Activated T-cell treated with anti-CD3 and anti-CD28 coated beads for 1 hour (primary cell): ENCODE measurements around the gene PLEKHA5.
"Not testable (repeated sequence)": the region's sequence is repeated elsewhere in the genome, so short reads cannot be mapped to it uniquely, and the experiment has no call there.

Experiments
- DNase-seq: peaks from one replicate; pipeline ENCODE4 v3.0.0-alpha.2; 2020; ENCODE audit warnings: low read depth

PLEKHA5 gene

GRCh38 chr12:19332196-19332595 lies 202.7 kb downstream of the PLEKHA5 start:
- DNase-seq, result no peak

GRCh38 chr12:19338405-19338804 lies 208.9 kb downstream of the PLEKHA5 start:
- no peak for DNase-seq

GRCh38 chr12:19350850-19351249 lies 221.3 kb downstream of the PLEKHA5 start:
- DNase-seq, result not testable (repeated sequence)

- no peak for DNase-seq
These were observed 221.8 kb downstream of the PLEKHA5 start for GRCh38 chr12:19351346-19351745.

- DNase-seq, result no peak
These were observed 240.2 kb downstream of the PLEKHA5 start for GRCh38 chr12:19369691-19370148.

GRCh38 chr12:19373586-19373985 lies 244.1 kb downstream of the PLEKHA5 start:
- no peak for DNase-seq

- DNase-seq, result no peak
These were observed 246.4 kb downstream of the PLEKHA5 start for GRCh38 chr12:19375888-19376287.

- DNase-seq, result no peak
These were observed 247.2 kb downstream of the PLEKHA5 start for GRCh38 chr12:19376691-19377090.

GRCh38 chr12:19382111-19382526 lies 252.6 kb downstream of the PLEKHA5 start:
- peak; percentile 9 for DNase-seq

GRCh38 chr12:19382563-19382962 lies 253.0 kb downstream of the PLEKHA5 start:
- DNase-seq, result no peak

- no peak for DNase-seq
These were observed 257.6 kb downstream of the PLEKHA5 start for GRCh38 chr12:19387161-19387560.

- no peak for DNase-seq
These were observed 258.6 kb downstream of the PLEKHA5 start for GRCh38 chr12:19388131-19388549.

- DNase-seq, result no peak
These were observed 260.6 kb downstream of the PLEKHA5 start for GRCh38 chr12:19390051-19390598.

GRCh38 chr12:19392644-19393043 lies 263.1 kb downstream of the PLEKHA5 start:
- DNase-seq, result not testable (repeated sequence)

- DNase-seq, result no peak
These were observed 264.9 kb downstream of the PLEKHA5 start for GRCh38 chr12:19394385-19394784.

- DNase-seq, result no peak
These were observed 268.0 kb downstream of the PLEKHA5 start for GRCh38 chr12:19397534-19397933.

GRCh38 chr12:19398376-19399363 lies 269.1 kb downstream of the PLEKHA5 start:
- no peak for DNase-seq

GRCh38 chr12:19400649-19401285 lies 271.2 kb downstream of the PLEKHA5 start:
- DNase-seq, result not testable (repeated sequence)

GRCh38 chr12:19402211-19402610 lies 272.7 kb downstream of the PLEKHA5 start:
- DNase-seq, result no peak

- no peak for DNase-seq
These were observed 273.4 kb downstream of the PLEKHA5 start for GRCh38 chr12:19402743-19403431.

- DNase-seq, result no peak
These were observed 274.8 kb downstream of the PLEKHA5 start for GRCh38 chr12:19404242-19404880.

GRCh38 chr12:19409376-19409775 lies 279.8 kb downstream of the PLEKHA5 start:
- DNase-seq, result no peak
